Activated T-helper 2 cell treated with anti-CD3 and anti-CD28 coated beads, Interferon-gamma antibody, Interleukin-2, Interleukin-4, amounts not matched to agents 10 μg/mL and 5 μg/mL and 100 μg/mL, durations not matched to agents 14 hours and 24 hours and 36 hours (primary cell): Measurements from ENCODE around the gene TTC33. TPM values are rescaled to one million over a fixed set of nuclear protein-coding genes. Genes with fewer than 3 reads are reported as not detected.
"Not testable (repeated sequence)": the region's sequence is repeated elsewhere in the genome, so short reads cannot be mapped to it uniquely, and the experiment has no call there.

ENCODE experiments used
- DNase-seq: peaks from one replicate; pipeline ENCODE4 v3.0.0; 2021; ENCODE audit warnings: low spot score
- H3K27ac Mint-ChIP-seq: one replicate; pipeline ENCODE4 v1.8.0; 2021; ENCODE audit warnings: mixed read lengths
- H3K27me3 Mint-ChIP-seq: one replicate; pipeline ENCODE4 v1.8.0; 2021; ENCODE audit warnings: low read depth, mixed read lengths
- H3K36me3 Mint-ChIP-seq: one replicate; pipeline ENCODE4 v1.8.0; 2021; ENCODE audit warnings: low read depth, mixed read lengths
- H3K4me1 Mint-ChIP-seq: one replicate; pipeline ENCODE4 v1.8.0; 2021; ENCODE audit warnings: low read depth, mixed read lengths
- H3K4me3 Mint-ChIP-seq: one replicate; pipeline ENCODE4 v1.8.0; 2021; ENCODE audit warnings: low read depth, mild to moderate bottlenecking, moderate library complexity, mixed read lengths
- H3K9me3 Mint-ChIP-seq: one replicate; pipeline ENCODE4 v1.8.0; 2021; ENCODE audit warnings: mixed read lengths
- intact Hi-C: fragments of 100-400 bp; cut with micrococcal nuclease; formaldehyde crosslinking; loops from one replicate; pipeline ENCODE4 v1.15.1; 2023
- total RNA-seq: library from RNA; stranded (reverse); gene quantifications from 2 replicates; pipeline ENCODE4 v1.2.3, GENCODE V29; 2022

Gene TTC33
- 29.0 and 29.3 TPM in 2 replicates for total RNA-seq

DNA sequence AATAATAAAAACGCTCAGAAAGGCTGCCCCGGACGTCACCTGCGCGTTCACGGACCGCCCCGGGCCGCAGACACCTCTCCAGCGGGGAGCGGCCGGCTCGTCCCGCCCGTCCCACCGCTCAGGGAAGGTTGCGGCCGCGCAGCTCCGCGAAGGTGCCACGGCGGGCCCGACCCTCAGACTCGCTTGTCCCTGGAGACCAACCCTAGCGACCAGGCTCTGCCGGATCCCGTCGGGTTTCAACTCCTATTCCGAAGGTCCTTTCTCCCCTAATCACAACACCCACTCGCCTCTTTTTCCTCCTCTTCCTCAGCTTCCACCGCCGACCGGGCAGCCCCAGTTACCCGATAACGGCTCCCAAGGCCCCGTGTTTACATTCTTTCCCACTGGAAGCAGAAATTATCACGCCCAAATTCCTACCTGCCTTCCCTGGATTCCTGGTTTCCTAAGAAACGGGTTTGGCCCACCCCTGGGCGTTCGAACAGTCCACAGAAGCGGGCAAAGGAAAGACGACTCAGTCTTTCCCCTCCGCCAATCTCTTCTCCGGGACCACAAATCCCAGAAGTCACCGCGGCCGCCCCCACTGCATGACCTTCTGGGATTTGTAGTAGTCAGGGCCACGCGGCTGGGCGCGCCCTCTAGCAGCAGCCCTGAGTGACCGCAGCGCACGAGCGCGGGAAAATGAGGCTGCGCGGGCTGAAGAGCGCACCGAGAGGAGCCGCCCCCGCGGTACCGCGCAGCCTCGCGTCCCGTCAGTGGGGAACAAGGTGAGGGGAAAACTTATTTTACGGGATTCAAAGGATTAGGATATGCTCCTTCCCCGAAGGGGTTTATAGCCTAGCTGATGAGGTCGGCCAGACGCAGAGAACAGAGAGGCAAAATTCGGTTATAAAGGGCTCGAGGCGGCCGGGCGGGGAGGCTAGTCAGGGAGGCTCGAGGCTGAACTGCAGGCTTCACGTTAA lies at the start of gene TTC33:
TTC33 (minus strand) TSS at position 555 of the 959 bp plus-strand sequence. CDS start 8,943 bp downstream, outside the sequence.
- intact Hi-C loops: loop anchor here (1.0 to 10.0 kb wide), 7 partner anchors 43 to 1681 kb away; partner anchors contain the start of genes PRKAA1, RICTOR and RPL37
- no peaks in the 10 kb centered on the region for H3K9me3 Mint-ChIP-seq
- no peak within 1 kb of the TSS for H3K27ac Mint-ChIP-seq
- H3K36me3 Mint-ChIP-seq: peaks cover 35% of the 10 kb centered on the region
- H3K4me1 Mint-ChIP-seq: peaks cover 5% of the 10 kb centered on the region
- H3K27me3 Mint-ChIP-seq: no peaks in the 10 kb centered on the region
- H3K4me3 Mint-ChIP-seq: peak within 1 kb of the TSS; percentile 41
- DNase-seq: peak; percentile 93

DNA sequence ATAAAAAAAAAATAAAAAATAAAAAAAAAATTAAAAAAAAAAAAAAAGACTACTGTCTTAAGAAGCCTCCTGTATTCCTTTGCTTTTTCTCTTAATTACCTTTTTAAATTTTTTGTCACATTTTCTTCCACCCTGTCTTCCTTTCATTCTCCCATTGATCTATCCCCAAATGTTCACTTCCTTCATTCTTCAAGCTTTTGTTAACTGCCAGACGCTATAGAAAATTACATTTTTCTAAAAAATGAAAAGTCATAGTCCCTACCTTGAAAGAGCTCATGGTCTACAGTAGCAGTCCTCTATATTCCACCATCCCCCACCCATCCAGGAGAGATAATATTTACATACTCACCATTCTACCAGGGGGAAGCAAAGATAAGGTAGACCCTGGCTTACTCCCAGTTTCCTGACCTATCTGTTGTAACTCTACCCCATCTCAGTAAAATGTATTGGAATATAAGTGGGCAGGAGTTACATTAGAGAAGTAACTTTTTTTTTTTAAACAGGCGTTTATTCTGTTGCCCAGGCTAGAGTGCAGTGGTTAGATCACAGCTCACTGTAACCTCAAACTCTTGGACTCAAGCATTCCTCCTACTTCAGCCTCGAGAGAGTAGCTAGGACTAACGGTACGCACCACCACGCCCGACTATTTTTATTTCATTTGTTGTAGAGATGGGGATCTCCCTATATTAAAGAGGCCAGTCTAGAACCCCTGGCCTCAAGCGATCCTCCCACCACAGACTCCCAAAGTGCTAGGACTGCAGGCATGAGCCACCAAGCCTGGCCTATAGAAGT lies 46.2 kb upstream of the TTC33 start:
- Mint-ChIP-seq H3K4me3 (no peak overlapping the region), H3K9me3 (no peaks in the 10 kb centered on the region), H3K27ac (no peak overlapping the region), H3K27me3 (peaks cover 9% of the 10 kb centered on the region), H3K4me1 (peaks cover 11% of the 10 kb centered on the region), H3K36me3 (no peaks in the 10 kb centered on the region)
- DNase-seq: no peak
- intact Hi-C loops: no loop called here

DNA sequence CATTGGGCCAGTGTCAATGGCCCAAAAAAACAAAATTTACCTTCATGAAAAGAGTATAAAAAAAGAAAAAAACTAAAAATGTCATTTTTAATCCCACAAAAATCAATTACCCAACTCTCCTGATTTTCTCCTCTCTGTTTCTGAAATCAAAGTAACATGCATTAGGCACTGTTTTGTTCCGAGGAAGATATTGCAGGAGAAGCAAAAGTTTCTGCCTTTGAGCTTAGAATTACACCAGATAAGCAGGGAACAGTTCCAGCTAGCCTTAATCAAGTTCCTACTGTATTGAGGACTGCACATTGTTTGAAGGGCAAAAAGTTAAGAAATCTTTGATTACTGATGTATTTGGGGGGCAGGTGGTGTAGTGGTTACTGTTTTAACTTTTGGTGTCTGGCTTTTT lies 43.5 kb upstream of the TTC33 start:
- Mint-ChIP-seq H3K36me3 (peaks cover 21% of the 10 kb centered on the region), H3K4me1 (peaks cover 27% of the 10 kb centered on the region)
- intact Hi-C loops: no loop called here

DNA sequence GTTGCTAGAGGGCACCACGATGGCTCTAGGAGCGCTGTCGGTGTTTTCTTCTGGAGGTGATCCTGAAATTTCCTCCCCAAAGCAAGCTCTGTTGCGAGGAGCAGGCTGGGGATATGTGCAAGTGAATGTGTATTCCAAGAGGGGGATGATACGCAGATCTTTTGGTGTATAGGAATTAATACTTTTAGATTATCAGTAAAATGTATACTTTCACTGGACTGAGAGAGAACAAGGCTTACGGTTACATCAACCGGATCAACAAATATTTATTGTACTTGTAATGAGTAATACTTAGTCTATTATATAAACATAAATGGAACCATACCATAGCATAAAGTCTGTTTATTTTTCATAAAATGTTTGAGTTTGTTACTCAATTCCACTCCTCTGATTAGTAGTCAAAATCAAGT lies 43.0 kb upstream of the TTC33 start:
- H3K27ac Mint-ChIP-seq: peak overlapping the region; percentile 90
- peaks cover 9% of the 10 kb centered on the region for H3K27me3 Mint-ChIP-seq
- peak overlapping the region; percentile 82 for H3K4me3 Mint-ChIP-seq
- H3K9me3 Mint-ChIP-seq: no peaks in the 10 kb centered on the region
- peaks cover 31% of the 10 kb centered on the region for H3K4me1 Mint-ChIP-seq
- DNase-seq: no peak
- peaks cover 25% of the 10 kb centered on the region for H3K36me3 Mint-ChIP-seq
- intact Hi-C loops: loop anchor here (1.0 kb wide), 3 partner anchors 14 to 44 kb away; partner anchors contain the start of genes RPL37 and TTC33

More for the DNA sequence above, 43.5 kb upstream of the TTC33 start:
- H3K27me3 Mint-ChIP-seq: peaks cover 9% of the 10 kb centered on the region
- DNase-seq: no peak
- no peak overlapping the region for H3K4me3 Mint-ChIP-seq
- no peak overlapping the region for H3K27ac Mint-ChIP-seq
- H3K9me3 Mint-ChIP-seq: no peaks in the 10 kb centered on the region

DNA sequence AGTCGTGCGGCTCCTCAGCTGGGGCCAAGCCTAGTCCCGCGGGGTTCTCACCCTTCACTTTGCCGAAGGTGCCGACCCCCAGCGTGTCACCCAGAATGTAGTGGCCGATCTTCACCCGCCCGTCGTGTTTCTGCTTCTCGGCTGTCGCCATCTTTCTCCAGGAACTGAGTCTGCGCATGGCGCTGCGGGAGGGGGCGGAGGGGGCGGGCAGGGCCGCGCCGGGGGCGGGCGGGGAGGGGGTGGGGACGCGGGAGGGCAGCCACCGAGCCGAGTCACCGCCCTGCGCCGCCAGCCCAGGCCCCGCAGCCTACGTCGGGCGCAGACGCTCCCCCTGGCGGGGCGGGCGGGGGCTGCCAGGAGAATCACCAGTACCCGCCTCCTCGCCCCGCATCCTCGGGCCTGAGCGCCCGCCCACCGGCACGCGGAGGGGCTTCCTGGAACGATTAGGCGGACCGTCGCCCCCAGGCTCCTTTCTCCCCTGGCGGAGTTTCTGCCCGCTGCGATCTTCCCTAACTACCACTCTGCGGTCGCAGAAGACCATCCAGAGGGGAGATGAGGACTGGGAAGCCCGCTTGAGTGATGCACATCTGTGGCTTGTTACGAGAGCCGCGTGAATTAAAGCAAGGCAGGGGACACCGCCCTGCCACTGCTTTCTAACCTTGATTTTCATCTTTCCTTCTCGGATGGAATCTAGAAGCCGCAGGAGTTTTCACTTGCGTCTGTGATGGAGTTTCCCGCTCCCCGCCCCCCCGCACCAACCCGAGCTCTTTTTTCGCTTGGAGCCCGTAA lies 42.4 kb upstream of the TTC33 start, which contains the start of gene PRKAA1:
PRKAA1 (minus strand) TSS at position 363 of the 789 bp plus-strand sequence; CDS start at position 178, 185 bp downstream.
- Mint-ChIP-seq H3K4me3 (peak within 1 kb of the TSS; percentile 88), H3K4me1 (peaks cover 33% of the 10 kb centered on the region), H3K27me3 (peaks cover 9% of the 10 kb centered on the region), H3K9me3 (no peaks in the 10 kb centered on the region), H3K27ac (peak within 1 kb of the TSS; percentile 90), H3K36me3 (peaks cover 31% of the 10 kb centered on the region)
- peak; percentile 86 for DNase-seq
- intact Hi-C loops: loop anchor here (1.0 kb wide), 3 partner anchors 15 to 43 kb away; partner anchors contain the start of genes RPL37 and TTC33

- DNase-seq: peak; percentile 68
- Mint-ChIP-seq H3K27me3 (peaks cover 4% of the 10 kb centered on the region), H3K4me1 (peaks cover 33% of the 10 kb centered on the region), H3K36me3 (peaks cover 32% of the 10 kb centered on the region), H3K9me3 (no peaks in the 10 kb centered on the region), H3K27ac (peak overlapping the region; percentile 81), H3K4me3 (peak overlapping the region; percentile 88)
- intact Hi-C loops: loop anchor here (1.0 to 2.0 kb wide), 4 partner anchors 16 to 42 kb away; partner anchors contain the start of genes RPL37 and TTC33
Measured at GRCh38 chr5:40797273-40798011, 41.7 kb upstream of the TTC33 start.

DNA sequence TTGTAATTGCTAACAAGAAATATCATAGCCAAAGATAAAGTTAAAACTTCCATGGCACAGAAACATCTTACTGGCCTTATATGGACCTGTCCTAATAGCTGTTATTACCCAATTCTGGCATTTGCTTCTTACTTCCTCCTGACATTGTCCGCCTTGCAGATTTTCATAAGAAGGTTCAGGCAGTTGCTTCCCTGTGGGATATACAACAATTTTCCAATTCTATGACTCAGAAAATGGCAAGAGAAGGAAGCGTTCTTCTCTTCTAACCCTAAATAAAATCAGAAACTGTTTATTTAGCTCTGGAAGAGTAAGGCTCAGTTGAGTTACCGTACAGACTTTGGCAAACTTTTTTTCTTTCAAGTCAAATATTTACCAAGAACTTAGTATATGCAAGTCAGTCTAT lies 40.7 kb upstream of the TTC33 start:
- H3K4me3 Mint-ChIP-seq: peak overlapping the region; percentile 88
- intact Hi-C loops: loop anchor here (2.0 kb wide), 1 partner anchor 20 kb away; no protein-coding TSS in a partner anchor
- H3K27ac Mint-ChIP-seq: no peak overlapping the region
- peaks cover 32% of the 10 kb centered on the region for H3K36me3 Mint-ChIP-seq
- no peaks in the 10 kb centered on the region for H3K9me3 Mint-ChIP-seq
- H3K27me3 Mint-ChIP-seq: peaks cover 1% of the 10 kb centered on the region
- DNase-seq: no peak
- peaks cover 33% of the 10 kb centered on the region for H3K4me1 Mint-ChIP-seq

DNA sequence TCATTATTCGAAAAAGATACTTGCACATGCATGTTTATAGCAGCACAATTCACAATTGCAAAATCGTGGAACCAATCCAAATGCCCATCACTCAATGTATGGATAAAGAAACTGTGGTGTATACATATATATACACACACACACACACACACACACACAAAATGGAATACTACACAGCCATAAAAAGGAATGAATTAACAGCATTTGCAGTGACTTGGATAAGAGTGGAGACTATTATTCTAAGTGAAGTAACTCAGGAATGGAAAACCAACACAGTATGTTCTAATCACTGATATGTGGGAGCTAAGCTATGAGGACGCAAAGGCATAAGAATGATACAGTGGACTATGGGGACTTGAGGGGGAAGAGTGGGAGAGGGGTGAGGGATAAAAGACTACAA lies 39.1 kb upstream of the TTC33 start:
- H3K27me3 Mint-ChIP-seq, DNase-seq, intact Hi-C loops, H3K9me3 Mint-ChIP-seq, H3K4me3 Mint-ChIP-seq, H3K27ac Mint-ChIP-seq: not testable (repeated sequence)
- peaks cover 32% of the 10 kb centered on the region for H3K36me3 Mint-ChIP-seq
- peaks cover 39% of the 10 kb centered on the region for H3K4me1 Mint-ChIP-seq

DNA sequence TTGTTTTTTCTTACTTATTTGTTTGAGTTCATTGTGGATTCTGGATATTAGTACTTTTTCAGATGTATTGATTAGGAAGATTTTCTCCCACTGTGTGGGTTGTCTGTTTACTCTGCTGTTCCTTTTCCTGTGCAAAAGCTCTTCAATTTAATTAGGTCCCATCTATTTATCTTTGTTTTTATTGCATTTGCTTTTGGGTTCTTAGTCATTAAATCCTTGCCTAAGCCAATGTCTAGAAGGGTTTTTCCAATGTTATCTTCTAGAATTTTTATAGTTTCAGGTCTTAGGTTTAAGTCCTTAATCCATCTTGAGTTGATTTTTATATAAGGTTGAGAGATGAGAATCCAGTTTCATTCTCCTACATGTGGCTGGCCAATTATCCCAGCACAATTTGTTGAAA lies 38.6 kb upstream of the TTC33 start:
- H3K9me3 Mint-ChIP-seq, H3K4me3 Mint-ChIP-seq, intact Hi-C loops, H3K27ac Mint-ChIP-seq, H3K27me3 Mint-ChIP-seq, DNase-seq: not testable (repeated sequence)
- Mint-ChIP-seq H3K4me1 (peaks cover 38% of the 10 kb centered on the region), H3K36me3 (peaks cover 35% of the 10 kb centered on the region)

DNA sequence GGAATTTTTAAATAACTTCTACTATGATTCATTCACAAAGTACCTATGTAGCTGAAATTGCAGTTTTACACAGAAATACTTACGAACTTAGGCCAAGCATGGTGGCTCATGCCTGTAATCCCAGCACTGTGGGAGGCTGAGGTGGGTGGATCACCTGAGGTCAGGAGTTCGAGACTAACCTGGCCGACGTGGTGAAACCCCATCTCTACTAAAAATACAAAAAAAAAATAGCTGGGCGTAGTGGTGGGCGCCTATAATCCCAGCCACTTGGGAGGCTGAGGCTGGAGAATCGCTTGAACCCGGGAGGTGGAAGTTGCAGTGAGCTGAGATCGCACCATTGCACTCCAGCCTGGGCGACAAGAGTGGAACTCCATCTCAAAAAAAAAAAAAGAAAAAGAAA lies 36.9 kb upstream of the TTC33 start:
- H3K27me3 Mint-ChIP-seq, H3K27ac Mint-ChIP-seq, H3K4me3 Mint-ChIP-seq, DNase-seq, intact Hi-C loops: not testable (repeated sequence)
- H3K9me3 Mint-ChIP-seq: peaks cover 11% of the 10 kb centered on the region
- H3K4me1 Mint-ChIP-seq: peaks cover 29% of the 10 kb centered on the region
- peaks cover 51% of the 10 kb centered on the region for H3K36me3 Mint-ChIP-seq

- H3K4me1 Mint-ChIP-seq: peaks cover 27% of the 10 kb centered on the region
- H3K36me3 Mint-ChIP-seq: peaks cover 54% of the 10 kb centered on the region
- no peak for DNase-seq
- intact Hi-C loops: no loop called here
- H3K4me3 Mint-ChIP-seq: no peak overlapping the region
- H3K9me3 Mint-ChIP-seq: peaks cover 15% of the 10 kb centered on the region
- no peaks in the 10 kb centered on the region for H3K27me3 Mint-ChIP-seq
- no peak overlapping the region for H3K27ac Mint-ChIP-seq
Measured at GRCh38 chr5:40791715-40792139, 36.0 kb upstream of the TTC33 start.
